ENCODE measurements around the gene HLA-DRB1. TPM values are rescaled to one million over a fixed set of nuclear protein-coding genes. Genes with fewer than 3 reads are reported as not detected.
"Not testable (repeated sequence)": the region's sequence is repeated elsewhere in the genome, so short reads cannot be mapped to it uniquely, and the experiment has no call there.

HLA-DRB1 gene
- total and polyA plus RNA-seq, 2 experiments from 2014 or later: 0.38 to 1.5 TPM

GRCh38 chr6:32580593-32580992 lies 9.1 kb downstream of the HLA-DRB1 start:
- no peaks in the 10 kb centered on the region for H3K36me3 Mint-ChIP-seq (ENCODE audit: low read depth)
- H3K27ac ChIP-seq (ENCODE audit: low read depth): no peak overlapping the region
- H3K4me2 ChIP-seq: no peak overlapping the region
- peaks cover 2% of the 10 kb centered on the region; the same call in 1 of the 3 replicates for H3K4me1 Mint-ChIP-seq
- H3K79me2 ChIP-seq (replicated peaks; ENCODE audit: insufficient read depth): no peaks in the 10 kb centered on the region
- TF ChIP-seq NANOG (IDR thresholded peaks at IDR 0.05; ENCODE audit: borderline replicate concordance) (no peak), EZH2phosphoT487 (IDR thresholded peaks at IDR 0.05; ENCODE audit: unreplicated experiment) (no peak), ZNF331 (CRISPR knock-in tag; IDR thresholded peaks at IDR 0.05; ENCODE audit: low read depth) (no peak), CTCF (conservative IDR thresholded peaks at IDR 0.05; ENCODE audit: low read depth in 2 of 2) (no peak)
- H3K36me3 ChIP-seq (ENCODE audit: insufficient read depth): no peaks in the 10 kb centered on the region
- H3K4me1 ChIP-seq (ENCODE audit: insufficient read depth): no peaks in the 10 kb centered on the region
- H3K9me2 ChIP-seq (ENCODE audit: insufficient read depth): no peaks in the 10 kb centered on the region
- no peak overlapping the region for H2AFZ ChIP-seq
- ATAC-seq (no peak), DNase-seq (ENCODE audit: low spot score) (no peak)
- H3K27ac Mint-ChIP-seq: no peak overlapping the region
- H3K27me3 Mint-ChIP-seq (ENCODE audit: insufficient read depth, low read depth, poor library complexity): peaks cover 13% of the 10 kb centered on the region
- H3K27me3 ChIP-seq (ENCODE audit: insufficient read depth): no peaks in the 10 kb centered on the region
- no peaks in the 10 kb centered on the region for H3F3A ChIP-seq (replicated peaks; ENCODE audit: low read depth)
- H3K9me3 Mint-ChIP-seq: no peaks in the 10 kb centered on the region; the same call in 2 of the 3 replicates
- no peak overlapping the region for H3K4me3 Mint-ChIP-seq
- H3K4me3 ChIP-seq: no peak overlapping the region
- H4K20me1 ChIP-seq (replicated peaks; ENCODE audit: insufficient read depth): no peaks in the 10 kb centered on the region

GRCh38 chr6:32578962-32579361 lies 10.7 kb downstream of the HLA-DRB1 start:
- ATAC-seq (no peak), DNase-seq (ENCODE audit: low spot score) (no peak)
- H3K27ac Mint-ChIP-seq: no peak overlapping the region
- H3K79me2 ChIP-seq (replicated peaks; ENCODE audit: insufficient read depth): no peaks in the 10 kb centered on the region
- no peak overlapping the region for H3K4me3 Mint-ChIP-seq
- TF ChIP-seq ZNF331 (CRISPR knock-in tag; IDR thresholded peaks at IDR 0.05; ENCODE audit: low read depth): no peak
- no peak for TF ChIP-seq CTCF (conservative IDR thresholded peaks at IDR 0.05; ENCODE audit: low read depth in 2 of 2)
- H3K9me2 ChIP-seq (ENCODE audit: insufficient read depth): no peaks in the 10 kb centered on the region
- no peak overlapping the region for H3K27ac ChIP-seq (ENCODE audit: low read depth)
- peaks cover 8% of the 10 kb centered on the region for H3K27me3 Mint-ChIP-seq (ENCODE audit: insufficient read depth, low read depth, poor library complexity)
- H3K27me3 ChIP-seq (ENCODE audit: insufficient read depth): no peaks in the 10 kb centered on the region
- H4K20me1 ChIP-seq (replicated peaks; ENCODE audit: insufficient read depth): no peaks in the 10 kb centered on the region
- H3K36me3 ChIP-seq (ENCODE audit: insufficient read depth): no peaks in the 10 kb centered on the region
- no peaks in the 10 kb centered on the region for H3K36me3 Mint-ChIP-seq (ENCODE audit: low read depth)
- no peak overlapping the region for H3K4me2 ChIP-seq
- no peaks in the 10 kb centered on the region for H3K4me1 ChIP-seq (ENCODE audit: insufficient read depth)
- H2AFZ ChIP-seq: no peak overlapping the region
- no peaks in the 10 kb centered on the region for H3F3A ChIP-seq (replicated peaks; ENCODE audit: low read depth)
- no peaks in the 10 kb centered on the region for H3K9me3 Mint-ChIP-seq
- H3K4me3 ChIP-seq: no peak overlapping the region
- peaks cover 4% of the 10 kb centered on the region; the same call in 2 of the 3 replicates for H3K4me1 Mint-ChIP-seq

- H3K27ac ChIP-seq (ENCODE audit: low read depth); H3K4me1 Mint-ChIP-seq; ATAC-seq; H3K27me3 ChIP-seq (ENCODE audit: insufficient read depth); H3K4me3 ChIP-seq; H3K36me3 ChIP-seq (ENCODE audit: insufficient read depth); H3K27ac Mint-ChIP-seq; H3K4me3 Mint-ChIP-seq; H3K9me3 Mint-ChIP-seq; H3K4me2 ChIP-seq; DNase-seq (ENCODE audit: low spot score); H2AFZ ChIP-seq; H3K36me3 Mint-ChIP-seq (ENCODE audit: low read depth); H3K9me2 ChIP-seq (ENCODE audit: insufficient read depth); H3K4me1 ChIP-seq (ENCODE audit: insufficient read depth); H4K20me1 ChIP-seq (replicated peaks; ENCODE audit: insufficient read depth); H3F3A ChIP-seq (replicated peaks; ENCODE audit: low read depth); H3K27me3 Mint-ChIP-seq (ENCODE audit: insufficient read depth, low read depth, poor library complexity); H3K79me2 ChIP-seq (replicated peaks; ENCODE audit: insufficient read depth): not testable (repeated sequence)
Observed at GRCh38 chr6:32577493-32577892, 12.2 kb downstream of the HLA-DRB1 start.

Measured in GM23338 (cell line).